Activated CD4-positive, alpha-beta T cell treated with anti-CD3 and anti-CD28 coated beads, Interleukin-2, amount 10 ng/mL, durations not matched to agents 7 days and 5 days (primary cell): ENCODE measurements around the gene DNAJA3. TPM values are rescaled to one million over a fixed set of nuclear protein-coding genes. Genes with fewer than 3 reads are reported as not detected.

Experiments
- CTCF ChIA-PET: fragments of 350-600 bp; sonication (Branson Sonifier 250); formaldehyde crosslinking; loops from one replicate; lab custom pipeline; 2021; ENCODE audit warnings: antibody characterized with exemption; lab: Charles Lee
- POLR2A ChIA-PET: fragments of 350-600 bp; sonication (Branson Sonifier 250); formaldehyde crosslinking; loops from one replicate; lab custom pipeline; 2021; ENCODE audit warnings: antibody characterized with exemption; lab: Charles Lee
- DNase-seq: peaks from one replicate; pipeline ENCODE4 v3.0.0-alpha.2; 2020
- H3K27ac Mint-ChIP-seq: one replicate; pipeline ENCODE4 v1.8.0; 2021; ENCODE audit warnings: mild to moderate bottlenecking, moderate library complexity, mixed read lengths
- H3K27me3 Mint-ChIP-seq: one replicate; pipeline ENCODE4 v1.8.0; 2021; ENCODE audit warnings: mixed read lengths
- H3K36me3 Mint-ChIP-seq: one replicate; pipeline ENCODE4 v1.8.0; 2021; ENCODE audit warnings: low read depth, mixed read lengths
- H3K4me1 Mint-ChIP-seq: one replicate; pipeline ENCODE4 v1.8.0; 2021; ENCODE audit warnings: mixed read lengths
- H3K4me3 Mint-ChIP-seq: one replicate; pipeline ENCODE4 v1.8.0; 2021; ENCODE audit warnings: mild to moderate bottlenecking, moderate library complexity, mixed read lengths
- H3K9me3 Mint-ChIP-seq: one replicate; pipeline ENCODE4 v1.8.0; 2021; ENCODE audit warnings: mixed read lengths
- total RNA-seq, 2 experiments: library from RNA; stranded (reverse); gene quantifications; one replicate each; pipeline ENCODE4 v1.2.3, GENCODE V29; 2021

The DNAJA3 gene
- 10 to 100 TPM; 51.6 to 55.0 TPM for total RNA-seq

- peaks cover 31% of the 10 kb centered on the region for H3K4me1 Mint-ChIP-seq
- CTCF ChIA-PET: interaction anchor here (1.0 kb wide), 1 partner anchor 10 kb away, joined by 4 read pairs; the partner anchor contains the start of gene CORO7
- H3K27me3 Mint-ChIP-seq: no peaks in the 10 kb centered on the region
- peak within 1 kb of the TSS; percentile 99 for H3K4me3 Mint-ChIP-seq
- POLR2A ChIA-PET: interaction anchor here (0.6 kb wide), 1 partner anchor 40 kb away, joined by 3 read pairs; no protein-coding TSS in a partner anchor
- peaks cover 12% of the 10 kb centered on the region for H3K36me3 Mint-ChIP-seq
- peak within 1 kb of the TSS; percentile 99 for H3K27ac Mint-ChIP-seq
- H3K9me3 Mint-ChIP-seq: no peaks in the 10 kb centered on the region
- peak; percentile 91 for DNase-seq
Observed at GRCh38 chr16:4425378-4426020, at the start of gene DNAJA3. TSS of gene DNAJA3 (plus strand) at chr16:4425868. CDS start at chr16:4425882, 14 bp downstream.

- POLR2A ChIA-PET: no interaction called here
- Mint-ChIP-seq H3K4me1 (peaks cover 5% of the 10 kb centered on the region), H3K27ac (no peak overlapping the region), H3K9me3 (no peaks in the 10 kb centered on the region), H3K36me3 (no peaks in the 10 kb centered on the region), H3K27me3 (no peaks in the 10 kb centered on the region), H3K4me3 (no peak overlapping the region)
- CTCF ChIA-PET: no interaction called here
- no peak for DNase-seq
Observed at GRCh38 chr16:4376126-4376892, 49.4 kb upstream of the DNAJA3 start.

GRCh38 chr16:4376893-4377572 is 48.6 kb upstream of the DNAJA3 start:
- ChIA-PET POLR2A (no interaction called here), CTCF (interaction anchor here (0.5 kb wide), 1 partner anchor 39 kb away, joined by 3 read pairs; no protein-coding TSS in a partner anchor)
- Mint-ChIP-seq H3K27me3 (no peaks in the 10 kb centered on the region), H3K4me1 (peaks cover 5% of the 10 kb centered on the region), H3K36me3 (no peaks in the 10 kb centered on the region), H3K27ac (no peak overlapping the region), H3K4me3 (no peak overlapping the region), H3K9me3 (no peaks in the 10 kb centered on the region)
- no peak for DNase-seq

- POLR2A ChIA-PET: no interaction called here
- H3K4me1 Mint-ChIP-seq: peaks cover 2% of the 10 kb centered on the region
- H3K9me3 Mint-ChIP-seq: no peaks in the 10 kb centered on the region
- no peak overlapping the region for H3K27ac Mint-ChIP-seq
- no peak overlapping the region for H3K4me3 Mint-ChIP-seq
- CTCF ChIA-PET: interaction anchor here (0.5 to 1.6 kb wide), 3 partner anchors 14 to 38 kb away, joined by 3 read pairs; no protein-coding TSS in a partner anchor
- no peaks in the 10 kb centered on the region for H3K36me3 Mint-ChIP-seq
- no peaks in the 10 kb centered on the region for H3K27me3 Mint-ChIP-seq
- no peak for DNase-seq
Observed at GRCh38 chr16:4377573-4378154, 48.0 kb upstream of the DNAJA3 start.

DNA sequence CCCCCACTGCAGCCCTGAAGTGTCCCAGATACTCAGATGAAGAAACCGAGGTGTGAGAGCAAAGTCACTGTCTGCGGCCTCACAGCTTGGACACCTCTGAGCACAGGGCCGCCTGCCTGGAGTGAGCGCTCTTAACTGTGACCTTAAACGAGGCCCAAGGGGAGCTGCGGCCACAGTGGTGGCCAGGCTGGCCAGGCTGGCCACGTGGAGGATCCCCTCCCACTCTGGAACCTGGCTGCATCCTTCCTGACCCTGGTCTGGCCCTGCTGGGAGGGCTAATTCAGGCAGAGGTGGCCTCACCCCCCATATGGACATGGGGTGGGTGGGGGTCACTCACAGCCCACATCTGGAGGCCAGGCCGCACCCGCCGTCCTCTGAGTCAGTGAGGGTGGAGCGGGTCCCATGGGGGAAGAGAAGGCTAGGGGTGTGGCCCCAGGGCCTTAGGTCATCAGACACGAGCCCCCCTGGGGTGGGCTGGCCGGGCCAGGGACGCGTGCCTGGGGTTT is 47.5 kb upstream of the DNAJA3 start:
- no peak overlapping the region for H3K27ac Mint-ChIP-seq
- H3K4me3 Mint-ChIP-seq: no peak overlapping the region
- DNase-seq: no peak
- CTCF ChIA-PET: interaction anchor here (0.8 to 1.6 kb wide), 2 partner anchors 14 to 16 kb away, joined by 3 read pairs; no protein-coding TSS in a partner anchor
- no peaks in the 10 kb centered on the region for H3K9me3 Mint-ChIP-seq
- no peaks in the 10 kb centered on the region for H3K4me1 Mint-ChIP-seq
- H3K27me3 Mint-ChIP-seq: no peaks in the 10 kb centered on the region
- no peaks in the 10 kb centered on the region for H3K36me3 Mint-ChIP-seq
- POLR2A ChIA-PET: no interaction called here

- POLR2A ChIA-PET: no interaction called here
- H3K27me3 Mint-ChIP-seq: no peaks in the 10 kb centered on the region
- no peaks in the 10 kb centered on the region for H3K36me3 Mint-ChIP-seq
- no peak overlapping the region for H3K4me3 Mint-ChIP-seq
- DNase-seq: no peak
- H3K4me1 Mint-ChIP-seq: no peaks in the 10 kb centered on the region
- H3K9me3 Mint-ChIP-seq: no peaks in the 10 kb centered on the region
- H3K27ac Mint-ChIP-seq: peak overlapping the region; percentile 68
- CTCF ChIA-PET: interaction anchor here (1.3 to 1.6 kb wide), 2 partner anchors 10 to 17 kb away, joined by 3 read pairs; no protein-coding TSS in a partner anchor
Observed at GRCh38 chr16:4378999-4379690, 46.5 kb upstream of the DNAJA3 start.

GRCh38 chr16:4380119-4381063 is 45.3 kb upstream of the DNAJA3 start:
- DNase-seq: no peak
- no peak overlapping the region for H3K4me3 Mint-ChIP-seq

DNA sequence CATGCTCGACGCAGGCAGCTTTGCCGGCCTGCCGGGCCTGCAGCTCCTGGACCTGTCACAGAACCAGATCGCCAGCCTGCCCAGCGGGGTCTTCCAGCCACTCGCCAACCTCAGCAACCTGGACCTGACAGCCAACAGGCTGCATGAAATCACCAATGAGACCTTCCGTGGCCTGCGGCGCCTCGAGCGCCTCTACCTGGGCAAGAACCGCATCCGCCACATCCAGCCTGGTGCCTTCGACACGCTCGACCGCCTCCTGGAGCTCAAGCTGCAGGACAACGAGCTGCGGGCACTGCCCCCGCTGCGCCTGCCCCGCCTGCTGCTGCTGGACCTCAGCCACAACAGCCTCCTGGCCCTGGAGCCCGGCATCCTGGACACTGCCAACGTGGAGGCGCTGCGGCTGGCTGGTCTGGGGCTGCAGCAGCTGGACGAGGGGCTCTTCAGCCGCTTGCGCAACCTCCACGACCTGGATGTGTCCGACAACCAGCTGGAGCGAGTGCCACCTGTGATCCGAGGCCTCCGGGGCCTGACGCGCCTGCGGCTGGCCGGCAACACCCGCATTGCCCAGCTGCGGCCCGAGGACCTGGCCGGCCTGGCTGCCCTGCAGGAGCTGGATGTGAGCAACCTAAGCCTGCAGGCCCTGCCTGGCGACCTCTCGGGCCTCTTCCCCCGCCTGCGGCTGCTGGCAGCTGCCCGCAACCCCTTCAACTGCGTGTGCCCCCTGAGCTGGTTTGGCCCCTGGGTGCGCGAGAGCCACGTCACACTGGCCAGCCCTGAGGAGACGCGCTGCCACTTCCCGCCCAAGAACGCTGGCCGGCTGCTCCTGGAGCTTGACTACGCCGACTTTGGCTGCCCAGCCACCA is 44.4 kb upstream of the DNAJA3 start:
- POLR2A ChIA-PET: no interaction called here
- Mint-ChIP-seq H3K27me3 (no peaks in the 10 kb centered on the region), H3K36me3 (peaks cover 4% of the 10 kb centered on the region), H3K4me3 (no peak overlapping the region), H3K27ac (no peak overlapping the region), H3K4me1 (peaks cover 2% of the 10 kb centered on the region), H3K9me3 (no peaks in the 10 kb centered on the region)
- CTCF ChIA-PET: interaction anchor here (1.1 kb wide), 1 partner anchor 20 kb away, joined by 6 read pairs; no protein-coding TSS in a partner anchor
- no peak for DNase-seq

More at GRCh38 chr16:4380119-4381063, 45.3 kb upstream of the DNAJA3 start:
- POLR2A ChIA-PET: no interaction called here
- Mint-ChIP-seq H3K27me3 (no peaks in the 10 kb centered on the region), H3K27ac (no peak overlapping the region), H3K36me3 (peaks cover 1% of the 10 kb centered on the region), H3K4me1 (peaks cover 1% of the 10 kb centered on the region), H3K9me3 (no peaks in the 10 kb centered on the region)
- CTCF ChIA-PET: interaction anchor here (0.7 to 1.3 kb wide), 3 partner anchors 9 to 472 kb away, joined by 3 to 6 read pairs (median 4); no protein-coding TSS in a partner anchor

DNA sequence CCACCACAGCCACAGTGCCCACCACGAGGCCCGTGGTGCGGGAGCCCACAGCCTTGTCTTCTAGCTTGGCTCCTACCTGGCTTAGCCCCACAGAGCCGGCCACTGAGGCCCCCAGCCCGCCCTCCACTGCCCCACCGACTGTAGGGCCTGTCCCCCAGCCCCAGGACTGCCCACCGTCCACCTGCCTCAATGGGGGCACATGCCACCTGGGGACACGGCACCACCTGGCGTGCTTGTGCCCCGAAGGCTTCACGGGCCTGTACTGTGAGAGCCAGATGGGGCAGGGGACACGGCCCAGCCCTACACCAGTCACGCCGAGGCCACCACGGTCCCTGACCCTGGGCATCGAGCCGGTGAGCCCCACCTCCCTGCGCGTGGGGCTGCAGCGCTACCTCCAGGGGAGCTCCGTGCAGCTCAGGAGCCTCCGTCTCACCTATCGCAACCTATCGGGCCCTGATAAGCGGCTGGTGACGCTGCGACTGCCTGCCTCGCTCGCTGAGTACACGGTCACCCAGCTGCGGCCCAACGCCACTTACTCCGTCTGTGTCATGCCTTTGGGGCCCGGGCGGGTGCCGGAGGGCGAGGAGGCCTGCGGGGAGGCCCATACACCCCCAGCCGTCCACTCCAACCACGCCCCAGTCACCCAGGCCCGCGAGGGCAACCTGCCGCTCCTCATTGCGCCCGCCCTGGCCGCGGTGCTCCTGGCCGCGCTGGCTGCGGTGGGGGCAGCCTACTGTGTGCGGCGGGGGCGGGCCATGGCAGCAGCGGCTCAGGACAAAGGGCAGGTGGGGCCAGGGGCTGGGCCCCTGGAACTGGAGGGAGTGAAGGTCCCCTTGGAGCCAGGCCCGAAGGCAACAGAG is 43.5 kb upstream of the DNAJA3 start:
- no peak overlapping the region for H3K4me3 Mint-ChIP-seq
- no peaks in the 10 kb centered on the region for H3K9me3 Mint-ChIP-seq
- peaks cover 2% of the 10 kb centered on the region for H3K4me1 Mint-ChIP-seq
- no peak for DNase-seq
- no peak overlapping the region for H3K27ac Mint-ChIP-seq
- peaks cover 9% of the 10 kb centered on the region for H3K36me3 Mint-ChIP-seq
- POLR2A ChIA-PET: no interaction called here
- no peaks in the 10 kb centered on the region for H3K27me3 Mint-ChIP-seq
- CTCF ChIA-PET: interaction anchor here (1.1 kb wide), 1 partner anchor 19 kb away, joined by 6 read pairs; no protein-coding TSS in a partner anchor
